NCI-H1436 treated with DMSO at 0.1 percent for 48 hours (cell line): ENCODE measurements around the gene ABCC4.

Source experiments
- DNase-seq: peaks from one replicate; lab custom pipeline; 2025; lab: John Stamatoyannopoulos, UW

Gene ABCC4

GRCh38 chr13:95258098-95258497 lies 43.2 kb downstream of the ABCC4 start:
- no peak for DNase-seq

GRCh38 chr13:95256091-95256490 lies 45.2 kb downstream of the ABCC4 start:
- no peak for DNase-seq

- no peak for DNase-seq
Measured at GRCh38 chr13:95255072-95255732, 46.0 kb downstream of the ABCC4 start.

- DNase-seq, result no peak
Measured at GRCh38 chr13:95254339-95254738, 46.9 kb downstream of the ABCC4 start.

- no peak for DNase-seq
Measured at GRCh38 chr13:95253033-95253432, 48.2 kb downstream of the ABCC4 start.

- no peak for DNase-seq
Measured at GRCh38 chr13:95251641-95252040, 49.6 kb downstream of the ABCC4 start.

GRCh38 chr13:95250961-95251360 lies 50.3 kb downstream of the ABCC4 start:
- DNase-seq, result no peak

- DNase-seq, result no peak
Measured at GRCh38 chr13:95248953-95249352, 52.3 kb downstream of the ABCC4 start.

- no peak for DNase-seq
Measured at GRCh38 chr13:95247852-95248251, 53.4 kb downstream of the ABCC4 start.

GRCh38 chr13:95247171-95247570 lies 54.1 kb downstream of the ABCC4 start:
- DNase-seq, result no peak

- peak; percentile 25 for DNase-seq
Measured at GRCh38 chr13:95246292-95247082, 54.8 kb downstream of the ABCC4 start.

- no peak for DNase-seq
Measured at GRCh38 chr13:95245071-95245470, 56.2 kb downstream of the ABCC4 start.

- DNase-seq, result no peak
Measured at GRCh38 chr13:95243207-95243606, 58.0 kb downstream of the ABCC4 start.

GRCh38 chr13:95241321-95241720 lies 59.9 kb downstream of the ABCC4 start:
- no peak for DNase-seq

- no peak for DNase-seq
Measured at GRCh38 chr13:95239283-95239682, 62.0 kb downstream of the ABCC4 start.

- no peak for DNase-seq
Measured at GRCh38 chr13:95237310-95237870, 63.9 kb downstream of the ABCC4 start.

GRCh38 chr13:95236774-95237173 lies 64.5 kb downstream of the ABCC4 start:
- DNase-seq, result no peak

- DNase-seq, result no peak
Measured at GRCh38 chr13:95235974-95236373, 65.3 kb downstream of the ABCC4 start.

- no peak for DNase-seq
Measured at GRCh38 chr13:95235199-95235756, 66.0 kb downstream of the ABCC4 start.

GRCh38 chr13:95234242-95234641 lies 67.0 kb downstream of the ABCC4 start:
- no peak for DNase-seq

GRCh38 chr13:95233026-95233635 lies 68.1 kb downstream of the ABCC4 start:
- no peak for DNase-seq

GRCh38 chr13:95231393-95231792 lies 69.9 kb downstream of the ABCC4 start:
- no peak for DNase-seq

GRCh38 chr13:95229855-95230254 lies 71.4 kb downstream of the ABCC4 start:
- DNase-seq, result no peak
